KOPT-K1 (cell line): ENCODE measurements around the gene TNRC6C.
A peak's percentile ranks its signal among the peaks of the same experiment; 100 is the strongest.

ENCODE experiments used
- H3K27ac ChIP-seq: fragments of 200-600 bp; sonication (generic); 2 replicates; pipeline ENCODE4 v1.5.1; 2016; ENCODE audit warnings: antibody characterized with exemption, mild to moderate bottlenecking, low read depth, low read length; ENCODE audit not compliant: poor library complexity, severe bottlenecking
- H3K36me3 ChIP-seq: fragments of 200-600 bp; sonication (generic); 2 replicates; pipeline ENCODE4 v1.5.1; 2017; ENCODE audit warnings: antibody characterized with exemption, mild to moderate bottlenecking, low read length, moderate library complexity; ENCODE audit not compliant: insufficient read depth
- H3K9me3 ChIP-seq: fragments of 200-600 bp; sonication (generic); 2 replicates; pipeline ENCODE4 v1.5.1; 2017; ENCODE audit warnings: antibody characterized with exemption, low read length, mild to moderate bottlenecking; ENCODE audit not compliant: insufficient read depth, poor library complexity, severe bottlenecking

TNRC6C gene

DNA sequence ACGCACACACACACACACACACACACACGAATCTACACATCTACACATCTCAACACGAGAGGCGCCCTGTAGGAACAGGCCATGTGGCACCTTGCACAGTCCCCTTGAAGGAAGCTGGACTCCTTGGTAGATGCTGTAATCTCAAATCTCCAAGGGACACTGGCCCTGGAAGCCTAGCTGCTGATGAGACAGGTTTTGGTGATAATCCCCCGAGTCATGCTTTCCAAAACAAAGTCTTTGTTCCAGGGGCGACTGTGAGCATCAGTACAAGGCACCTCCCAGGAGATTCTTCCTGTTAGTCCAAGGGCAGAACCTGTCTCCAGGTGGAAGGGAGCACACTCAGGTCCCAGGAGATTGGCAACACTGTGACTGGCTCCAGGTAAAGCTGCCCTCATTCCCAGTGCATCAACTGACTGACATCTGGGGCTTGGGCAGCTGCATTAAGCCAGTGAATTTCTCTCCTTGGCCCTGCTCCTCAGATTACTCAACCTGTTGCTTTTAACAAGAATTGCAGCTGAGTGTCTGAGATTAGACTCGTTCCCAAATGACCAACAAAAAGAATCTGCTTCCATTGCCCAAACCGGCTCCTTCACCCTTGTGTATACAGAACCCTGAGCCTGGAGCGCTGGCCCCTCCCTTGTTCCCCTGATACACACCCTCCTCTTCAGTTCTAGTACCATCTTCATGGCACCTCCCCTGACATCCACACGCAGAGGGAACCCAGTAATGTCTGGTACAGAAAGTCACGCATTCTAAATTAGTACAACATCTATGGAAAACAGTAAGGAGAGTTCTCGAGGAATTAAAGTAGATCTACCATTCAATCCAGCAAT, 13.9 kb upstream of the TNRC6C start:
- Histone ChIP-seq H3K9me3 (no peaks in the 10 kb centered on the region), H3K36me3 (no peaks in the 10 kb centered on the region), H3K27ac (no peak overlapping the region)

GRCh38 chr17:77946900-77947645, 11.4 kb upstream of the TNRC6C start:
- Histone ChIP-seq H3K27ac (no peak overlapping the region), H3K36me3 (no peaks in the 10 kb centered on the region), H3K9me3 (no peaks in the 10 kb centered on the region)

DNA sequence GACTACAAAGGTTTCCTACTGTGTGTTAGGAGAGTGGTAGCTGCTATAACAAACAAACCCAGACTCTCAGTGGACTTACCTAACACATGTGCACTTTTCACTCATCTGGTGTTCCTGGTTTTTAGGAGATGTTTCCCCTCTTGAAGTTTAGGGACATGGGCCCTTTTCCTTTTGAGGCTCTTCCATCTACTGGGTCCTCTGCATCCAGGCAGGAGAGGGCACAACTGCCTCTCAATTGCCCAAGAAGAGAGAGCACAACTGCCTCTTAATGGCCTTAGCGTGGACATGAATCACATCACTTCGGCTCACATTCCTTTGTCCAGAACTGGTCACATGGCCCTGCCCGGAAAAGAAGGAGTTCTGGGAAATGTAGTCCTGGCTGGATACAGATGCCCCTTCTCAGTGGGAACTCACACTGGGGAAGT, 9.8 kb upstream of the TNRC6C start:
- no peaks in the 10 kb centered on the region for H3K36me3 ChIP-seq
- no peaks in the 10 kb centered on the region for H3K9me3 ChIP-seq
- no peak overlapping the region for H3K27ac ChIP-seq

DNA sequence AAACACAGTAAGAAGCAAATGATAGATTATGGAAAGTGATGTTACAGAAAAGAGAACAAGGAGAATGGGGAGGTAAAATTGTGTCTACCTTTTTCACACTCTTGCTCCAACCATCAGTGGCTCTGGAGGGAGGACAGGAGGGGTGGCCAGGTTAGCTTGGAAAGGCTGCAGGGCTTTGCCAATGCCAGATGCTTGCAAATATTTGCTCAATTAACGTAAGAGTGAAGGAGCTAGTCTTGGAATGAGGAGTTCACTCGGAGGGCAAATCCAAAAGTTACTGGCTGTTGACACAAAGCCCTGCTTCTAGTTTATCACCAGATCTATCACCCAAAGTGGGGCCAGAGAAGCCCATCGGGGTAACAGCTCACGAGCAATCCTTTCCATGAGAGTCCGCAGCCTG, 7.4 kb upstream of the TNRC6C start:
- Histone ChIP-seq H3K27ac (no peak overlapping the region), H3K9me3 (no peaks in the 10 kb centered on the region), H3K36me3 (no peaks in the 10 kb centered on the region)

DNA sequence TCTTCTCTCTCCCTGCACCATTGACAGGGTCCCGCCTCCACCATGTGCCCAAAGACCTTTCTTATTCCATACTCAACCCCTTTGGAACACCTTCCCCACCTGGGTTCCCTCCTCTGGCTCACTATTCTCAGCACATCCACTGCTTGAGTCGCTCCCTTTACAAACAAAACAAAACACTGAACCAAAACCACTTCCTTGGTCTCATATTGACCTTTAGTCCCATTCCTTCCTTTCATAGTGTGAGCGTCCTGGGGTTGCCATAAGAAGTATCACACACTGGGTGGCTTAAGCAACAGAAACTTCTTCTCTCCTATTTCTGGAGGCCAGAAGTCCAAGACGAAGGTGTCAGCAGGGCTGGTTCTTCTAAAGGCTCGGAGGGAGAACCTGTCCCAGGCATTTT, 6.1 kb upstream of the TNRC6C start:
- Histone ChIP-seq H3K36me3 (no peaks in the 10 kb centered on the region), H3K27ac (no peak overlapping the region), H3K9me3 (no peaks in the 10 kb centered on the region)

GRCh38 chr17:77957235-77957856, 1.2 kb upstream of the TNRC6C start:
- H3K36me3 ChIP-seq: no peaks in the 10 kb centered on the region
- H3K27ac ChIP-seq: peak overlapping the region; percentile 76
- H3K9me3 ChIP-seq: no peaks in the 10 kb centered on the region

- H3K27ac ChIP-seq: peak overlapping the region; percentile 76
- H3K9me3 ChIP-seq: no peaks in the 10 kb centered on the region
- H3K36me3 ChIP-seq: no peaks in the 10 kb centered on the region
Measured at GRCh38 chr17:77958716-77959125, 218 bp downstream of the TNRC6C start.

DNA sequence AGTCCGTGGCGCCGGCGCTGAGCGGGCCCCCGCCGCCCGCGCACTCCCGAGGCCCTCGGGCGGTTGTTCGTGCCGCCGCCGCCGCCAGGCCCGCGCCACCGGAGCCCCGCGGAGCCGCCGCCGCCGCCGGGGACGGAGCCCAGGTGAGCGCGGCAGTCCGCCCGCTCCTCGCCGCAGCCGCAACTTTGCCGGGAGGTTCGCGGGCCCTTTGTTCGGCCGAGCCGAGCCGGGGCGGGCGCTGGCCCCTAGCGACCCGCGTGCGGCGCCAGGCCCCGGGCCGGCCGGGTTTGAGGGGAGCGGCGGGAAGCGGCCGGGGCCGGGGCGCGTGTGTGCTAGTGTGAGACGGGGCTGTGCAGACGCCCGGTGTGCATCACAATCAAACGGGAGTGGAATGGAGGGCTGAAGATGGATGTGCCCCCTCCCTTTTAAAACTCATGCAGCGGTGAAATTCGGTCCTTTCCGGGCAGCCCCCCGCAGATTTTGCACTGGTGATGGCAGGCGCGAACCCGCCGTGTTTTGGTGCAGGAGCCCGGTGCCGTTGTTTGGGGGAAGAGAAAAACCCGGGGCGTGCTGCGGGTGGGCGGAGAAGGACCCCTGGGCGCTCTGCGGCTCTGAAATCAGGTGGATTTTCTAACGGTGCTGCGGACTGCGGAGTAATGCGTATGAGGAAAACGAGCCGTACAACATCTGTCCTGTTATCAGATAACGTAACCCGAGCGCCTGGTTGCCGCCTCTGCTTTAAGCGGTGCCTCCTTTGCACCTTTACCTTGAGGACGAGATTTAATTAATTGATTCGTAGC, 823 bp downstream of the TNRC6C start:
- Histone ChIP-seq H3K36me3 (no peaks in the 10 kb centered on the region), H3K27ac (peak overlapping the region; percentile 76), H3K9me3 (no peaks in the 10 kb centered on the region)

- H3K27ac ChIP-seq: peak overlapping the region; percentile 76
- H3K9me3 ChIP-seq: no peaks in the 10 kb centered on the region
- 0 out of 2 replicates have a peak, but pooled peaks cover 2% of the 10 kb centered on the region for H3K36me3 ChIP-seq
Measured at GRCh38 chr17:77959926-77960521, 1.5 kb downstream of the TNRC6C start.

DNA sequence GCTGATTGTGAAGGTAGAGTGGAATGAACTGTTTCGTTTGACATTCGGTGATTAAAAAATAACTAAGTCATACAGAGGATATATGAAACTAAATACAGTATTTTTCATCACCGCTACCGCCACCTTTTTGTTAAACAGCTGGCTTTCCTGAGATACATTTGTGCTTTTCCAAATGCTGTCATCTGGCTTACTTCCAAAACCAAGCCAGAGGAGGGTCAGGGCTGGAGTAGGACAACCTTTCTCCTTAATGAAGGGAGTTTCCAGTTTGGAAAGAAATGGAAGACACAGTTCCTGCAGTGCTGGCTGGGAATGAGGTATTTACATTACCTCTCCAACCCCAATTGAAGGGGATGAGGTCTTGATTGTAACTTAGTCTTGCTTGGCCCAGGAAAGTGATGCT, 3.2 kb downstream of the TNRC6C start:
- Histone ChIP-seq H3K27ac (no peak overlapping the region), H3K9me3 (no peaks in the 10 kb centered on the region), H3K36me3 (peaks cover 13% of the 10 kb centered on the region)

DNA sequence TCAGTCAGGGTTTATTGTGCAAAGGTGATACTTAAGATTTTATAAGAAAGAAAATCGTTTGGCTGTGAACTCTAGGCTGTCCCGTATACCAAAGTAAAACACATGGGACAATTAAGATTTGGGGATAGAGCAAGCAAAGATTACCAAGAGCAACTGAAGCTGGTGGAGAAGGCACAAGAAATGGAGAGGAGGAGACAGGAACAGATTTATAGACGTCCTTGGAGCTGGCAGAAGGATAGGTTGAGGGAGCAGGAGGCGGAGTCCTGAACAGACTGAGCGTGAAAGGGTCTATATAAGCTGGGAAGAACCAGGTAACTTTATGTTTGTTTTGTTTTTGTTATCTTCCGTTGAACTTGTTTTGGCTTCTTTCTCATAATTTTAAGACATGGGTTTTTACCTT, 3.8 kb downstream of the TNRC6C start:
- H3K9me3 ChIP-seq: no peaks in the 10 kb centered on the region
- H3K27ac ChIP-seq: no peak overlapping the region

DNA sequence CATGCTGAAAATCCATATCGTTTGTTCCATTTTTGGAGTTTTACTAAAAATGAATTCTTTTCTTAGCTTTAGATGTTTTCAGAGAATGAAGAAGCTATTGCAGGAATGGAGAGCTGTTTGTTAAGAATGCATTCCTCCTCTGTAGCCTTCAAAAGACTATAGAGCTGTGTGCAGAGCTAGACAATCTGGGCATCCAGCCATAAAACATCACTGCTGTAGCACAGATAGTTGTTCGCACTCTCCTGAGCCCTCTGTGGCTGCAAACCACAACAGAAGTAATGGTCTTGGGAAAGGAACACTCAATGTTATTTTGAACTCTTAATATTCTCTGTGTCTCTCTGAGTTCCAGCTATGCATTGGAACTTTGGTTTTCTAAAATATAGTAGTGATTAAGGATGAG, 4.9 kb downstream of the TNRC6C start:
- H3K36me3 ChIP-seq: peaks cover 13% of the 10 kb centered on the region
- no peaks in the 10 kb centered on the region for H3K9me3 ChIP-seq
- no peak overlapping the region for H3K27ac ChIP-seq

More for the DNA sequence above, 3.8 kb downstream of the TNRC6C start:
- H3K36me3 ChIP-seq: peaks cover 13% of the 10 kb centered on the region

DNA sequence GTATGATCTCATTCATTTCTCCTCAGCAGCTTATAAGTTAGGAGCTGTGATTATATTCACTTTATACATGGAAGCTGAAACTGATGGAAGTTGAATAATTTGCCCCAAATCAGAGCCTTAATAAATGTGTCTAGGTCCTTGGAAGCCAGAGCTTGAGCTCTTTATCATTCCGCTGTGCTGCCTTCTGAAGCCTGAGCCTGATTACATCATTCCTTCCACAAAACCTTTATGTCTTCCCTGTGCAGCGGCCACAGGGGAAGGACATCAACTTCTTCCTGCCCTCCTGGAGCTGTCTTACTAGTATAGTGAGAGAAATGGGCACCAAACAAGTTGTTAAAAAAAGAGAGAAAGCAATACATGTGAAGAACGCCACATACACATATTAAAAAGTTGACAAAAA, 6.8 kb downstream of the TNRC6C start:
- Histone ChIP-seq H3K9me3 (no peaks in the 10 kb centered on the region), H3K27ac (no peak overlapping the region), H3K36me3 (peaks cover 13% of the 10 kb centered on the region)

GRCh38 chr17:77966476-77966875, 8.0 kb downstream of the TNRC6C start:
- Histone ChIP-seq H3K9me3 (no peaks in the 10 kb centered on the region), H3K36me3 (peaks cover 13% of the 10 kb centered on the region)

More at GRCh38 chr17:77966476-77966875, 8.0 kb downstream of the TNRC6C start:
- H3K27ac ChIP-seq: no peak overlapping the region
